ENCODE results near the gene POFUT2.

- no peak for TF ChIP-seq POLR2A (IDR thresholded peaks at IDR 0.05; ENCODE audit: low read depth, low read length)
- no peak for TF ChIP-seq POLR2AphosphoS5 (IDR thresholded peaks at IDR 0.05; ENCODE audit: low read depth, low read length)
- TF ChIP-seq TAF1 (IDR thresholded peaks at IDR 0.05; ENCODE audit: borderline replicate concordance, low read depth, low read length), result no peak
These were observed 30.6 kb downstream of the POFUT2 start for GRCh38 chr21:45256912-45257672.
